Small intestine (tissue), 7 donors: Measurements from ENCODE around the gene CLEC4F. TPM values are rescaled to one million over a fixed set of nuclear protein-coding genes. Genes with fewer than 3 reads are reported as not detected.

Experiments used
- DNase-seq, 2 donors: peaks; one replicate each; pipeline versions ENCODE4 v3.0.0 to v3.0.0-alpha.2; 2013
- FAIRE-seq: peaks from 2 replicates; lab custom pipeline; 2012; peaks lifted over from hg19 to GRCh38; lab: Jason Lieb, UNC
- H3K27ac ChIP-seq, 3 donors: one replicate each; pipeline ENCODE4 v1.5.1; 2013; ENCODE audit warnings: low read length in 2 of 3, mild to moderate bottlenecking in 2 of 3, control low read depth in 1 of 3, inconsistent platforms in 1 of 3, low read depth in 1 of 3, moderate library complexity in 1 of 3
- H3K27me3 ChIP-seq, 3 donors: one replicate each; pipeline ENCODE4 v1.6.1; 2013; ENCODE audit warnings: low read length in 3 of 3, inconsistent platforms in 1 of 3; ENCODE audit not compliant: control insufficient read depth in 3 of 3, insufficient read depth in 3 of 3
- H3K36me3 ChIP-seq, 3 donors: one replicate each; pipeline ENCODE4 v1.6.1; 2013; ENCODE audit warnings: low read length in 3 of 3, inconsistent platforms in 1 of 3, low read depth in 1 of 3, mild to moderate bottlenecking in 1 of 3, moderate library complexity in 1 of 3; ENCODE audit not compliant: control insufficient read depth in 3 of 3, insufficient read depth in 2 of 3
- H3K4me1 ChIP-seq, 3 donors: one replicate each; pipeline ENCODE4 v1.6.1; 2013; ENCODE audit warnings: low read length in 2 of 3, inconsistent platforms in 1 of 3, low read depth in 1 of 3, mild to moderate bottlenecking in 1 of 3, moderate library complexity in 1 of 3; ENCODE audit not compliant: control insufficient read depth in 3 of 3, insufficient read depth in 2 of 3
- H3K4me3 ChIP-seq, 3 donors: one replicate each; pipeline ENCODE4 v1.5.1; 2013; ENCODE audit warnings: low read length in 3 of 3, control low read depth in 1 of 3, inconsistent platforms in 1 of 3, low read depth in 1 of 3, mild to moderate bottlenecking in 1 of 3, moderate library complexity in 1 of 3
- H3K9me3 ChIP-seq, 2 donors: one replicate each; pipeline ENCODE4 v1.6.1; 2013; ENCODE audit warnings: low read depth in 1 of 2, low read length in 1 of 2; ENCODE audit not compliant: control insufficient read depth in 2 of 2, insufficient read depth in 1 of 2
- WGBS, 3 donors: extraction: QIAGEN DNeasy Blood & Tissue Kit; methylation state at CpG; one replicate each; pipeline ENCODE4 v1.1.7; 2013; 5-methylcytosine and 5-hydroxymethylcytosine counted together
- polyA plus RNA-seq, 4 donors: library from polyadenylated mRNA; stranded (reverse) in 3 of 4; unstranded in 1 of 4; fragments of 200-250 nt in 3 of 4; fragments of 120-200 nt in 1 of 4; gene quantifications; one replicate each; pipeline versions ENCODE4 v1.2.1 to v1.2.3, GENCODE V29; 2013
- donor health status: healthy with polysubstance abuse.
- donor health status: control.
- donor health status: control.
- donor health status: Bipolar disorder and iron deficiency.
- donor health status: healthy.

The CLEC4F gene
- polyA plus RNA-seq, 4 donors, result 0.13 to 2.6 (median 0.38) TPM

DNA sequence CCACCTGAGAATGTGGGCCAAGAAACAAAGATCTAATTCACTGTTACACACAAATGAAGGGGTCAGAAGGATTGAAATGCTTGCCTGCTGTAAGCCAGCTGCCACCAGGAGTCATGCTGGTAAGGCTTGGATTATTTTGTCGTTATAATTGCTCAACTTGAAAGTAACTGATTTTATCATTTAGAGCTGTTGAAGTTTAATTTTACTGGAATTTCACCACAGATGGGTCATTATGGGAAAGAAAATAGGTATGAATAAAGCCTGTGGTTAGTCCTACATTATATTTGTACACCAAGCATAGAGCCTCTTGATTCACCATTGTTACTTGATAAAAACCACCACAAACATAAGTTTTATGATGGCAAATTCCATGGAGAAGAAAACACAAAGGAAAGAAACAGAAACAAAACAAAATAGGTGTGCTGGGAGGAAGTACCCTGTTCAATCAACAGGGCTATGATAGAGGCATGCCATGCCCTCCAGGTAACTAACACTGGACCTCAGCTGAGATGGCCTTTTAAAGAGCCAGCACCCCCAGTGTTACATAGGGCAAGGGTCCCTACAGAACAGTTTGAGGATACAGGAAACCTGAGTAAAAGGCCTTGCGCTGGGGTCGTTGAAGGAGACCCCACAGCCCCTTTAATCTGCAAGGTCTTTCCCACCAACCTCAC is 3.0 kb downstream of the CLEC4F start:
- H3K27me3 ChIP-seq, result peaks cover 0 to 29% (median 3%) of the 10 kb centered on the region in 3 donors
- FAIRE-seq (no peak), DNase-seq (no peak)
- H3K27ac ChIP-seq, result no peak overlapping the region
- H3K9me3 ChIP-seq, result no peaks in the 10 kb centered on the region
- no peak overlapping the region for H3K4me3 ChIP-seq
- H3K36me3 ChIP-seq, result no peaks in the 10 kb centered on the region
- no peaks in the 10 kb centered on the region for H3K4me1 ChIP-seq
- 69 to 82% (median 76%) methylated on average over 3 of the region's 3 CpGs for WGBS, 3 donors

DNA sequence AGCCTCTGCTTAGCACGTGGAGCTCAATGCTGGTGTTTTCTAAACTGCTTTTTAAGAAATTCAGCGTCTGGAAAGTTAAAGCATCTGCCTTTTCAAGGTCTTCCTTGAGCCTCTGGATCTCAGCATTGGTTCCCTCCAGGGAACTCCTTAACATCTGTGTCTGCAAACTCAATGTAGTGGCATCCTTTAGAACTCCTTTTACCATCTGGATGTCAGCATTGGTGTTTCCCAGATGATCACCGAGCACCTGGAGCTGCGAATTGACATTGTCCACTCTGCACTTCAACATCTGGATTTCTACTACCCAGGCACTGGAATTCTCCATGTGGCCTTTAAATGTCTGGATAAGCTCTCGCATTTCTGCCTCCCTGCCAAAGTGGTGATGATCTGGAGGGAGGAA is 3.7 kb downstream of the CLEC4F start:
- Histone ChIP-seq H3K9me3 (no peaks in the 10 kb centered on the region), H3K27ac (no peak overlapping the region), H3K4me1 (no peaks in the 10 kb centered on the region), H3K36me3 (no peaks in the 10 kb centered on the region), H3K4me3 (no peak overlapping the region), H3K27me3 (peaks cover 0 to 27% (median 3%) of the 10 kb centered on the region in 3 donors)
- DNase-seq (no peak), FAIRE-seq (no peak)
- whole genome bisulfite sequencing, 3 donors, result 76 to 82% (median 77%) methylated on average over 5 of the region's 5 CpGs

DNA sequence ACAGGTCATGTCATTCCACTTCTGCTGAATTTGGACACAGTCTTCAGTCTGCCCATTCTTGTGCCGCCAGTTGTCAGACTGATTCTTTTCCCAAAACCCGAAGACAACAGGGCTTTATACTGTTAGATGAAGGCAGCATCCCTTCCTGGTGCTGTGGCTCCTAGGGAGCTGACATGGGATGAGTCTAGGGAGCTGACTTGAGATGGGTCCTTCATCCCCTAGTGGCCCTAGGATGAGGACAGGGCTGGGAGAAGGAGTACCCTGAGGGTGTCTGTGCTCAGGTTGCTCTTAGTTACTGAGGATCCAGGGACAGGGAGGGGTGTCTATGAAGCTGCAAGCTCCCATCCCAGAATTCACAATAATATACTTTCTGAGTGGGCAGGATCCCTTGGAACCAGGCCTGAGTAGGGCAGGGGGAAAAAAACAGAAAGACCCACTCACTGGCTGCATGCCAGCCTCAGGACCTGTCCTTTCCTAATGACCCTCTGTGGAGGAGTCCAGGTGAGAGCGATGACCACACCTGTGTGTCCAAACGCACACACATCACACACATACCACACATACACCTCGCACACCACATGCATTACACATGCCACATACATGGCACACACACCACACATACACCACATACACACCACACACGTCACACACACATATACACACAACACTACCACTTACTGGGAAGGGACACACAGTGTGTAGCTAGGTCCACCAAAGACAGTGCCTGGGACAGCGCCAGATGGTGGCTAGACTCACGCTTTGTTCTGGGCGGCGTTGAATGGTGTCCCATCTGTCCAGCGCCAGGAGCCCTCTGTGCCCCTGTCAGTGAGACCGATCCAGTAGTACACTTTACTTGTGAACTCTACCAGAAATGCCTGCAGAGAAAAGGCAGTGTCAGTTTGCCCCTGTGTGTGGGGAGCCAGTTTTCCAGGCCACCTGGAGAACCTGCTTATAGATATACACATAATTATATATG is 11.1 kb downstream of the CLEC4F start:
- Histone ChIP-seq H3K4me1 (no peaks in the 10 kb centered on the region), H3K4me3 (no peak overlapping the region), H3K9me3 (no peaks in the 10 kb centered on the region), H3K36me3 (no peaks in the 10 kb centered on the region), H3K27ac (no peak overlapping the region), H3K27me3 (no peaks in the 10 kb centered on the region)
- WGBS, 3 donors, result 85 to 89% (median 86%) methylated on average over 12 of the region's 12 CpGs
- no peak for FAIRE-seq
- DNase-seq, result no peak

DNA sequence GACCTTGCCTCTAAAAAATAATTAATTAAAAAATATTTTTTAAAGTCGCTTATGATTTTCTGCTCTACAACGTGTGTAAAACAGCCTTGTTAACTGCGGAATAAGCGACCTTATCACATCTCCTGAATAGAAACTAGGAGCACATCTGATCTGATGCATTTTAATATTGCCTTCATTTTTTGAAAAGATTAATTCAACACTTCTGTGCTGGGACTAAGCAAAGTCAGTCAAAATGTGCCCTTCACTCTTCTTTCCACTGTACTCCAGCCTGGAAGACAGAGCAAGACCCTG is 12.6 kb downstream of the CLEC4F start:
- WGBS, 3 donors, result 89% methylated on average over 4 of the region's 4 CpGs
- H3K36me3 ChIP-seq, result no peaks in the 10 kb centered on the region
- no peak overlapping the region for H3K27ac ChIP-seq
- DNase-seq (no peak), FAIRE-seq (no peak)
- no peaks in the 10 kb centered on the region for H3K9me3 ChIP-seq
- H3K4me3 ChIP-seq, result no peak overlapping the region
- no peaks in the 10 kb centered on the region for H3K27me3 ChIP-seq
- no peaks in the 10 kb centered on the region for H3K4me1 ChIP-seq

DNA sequence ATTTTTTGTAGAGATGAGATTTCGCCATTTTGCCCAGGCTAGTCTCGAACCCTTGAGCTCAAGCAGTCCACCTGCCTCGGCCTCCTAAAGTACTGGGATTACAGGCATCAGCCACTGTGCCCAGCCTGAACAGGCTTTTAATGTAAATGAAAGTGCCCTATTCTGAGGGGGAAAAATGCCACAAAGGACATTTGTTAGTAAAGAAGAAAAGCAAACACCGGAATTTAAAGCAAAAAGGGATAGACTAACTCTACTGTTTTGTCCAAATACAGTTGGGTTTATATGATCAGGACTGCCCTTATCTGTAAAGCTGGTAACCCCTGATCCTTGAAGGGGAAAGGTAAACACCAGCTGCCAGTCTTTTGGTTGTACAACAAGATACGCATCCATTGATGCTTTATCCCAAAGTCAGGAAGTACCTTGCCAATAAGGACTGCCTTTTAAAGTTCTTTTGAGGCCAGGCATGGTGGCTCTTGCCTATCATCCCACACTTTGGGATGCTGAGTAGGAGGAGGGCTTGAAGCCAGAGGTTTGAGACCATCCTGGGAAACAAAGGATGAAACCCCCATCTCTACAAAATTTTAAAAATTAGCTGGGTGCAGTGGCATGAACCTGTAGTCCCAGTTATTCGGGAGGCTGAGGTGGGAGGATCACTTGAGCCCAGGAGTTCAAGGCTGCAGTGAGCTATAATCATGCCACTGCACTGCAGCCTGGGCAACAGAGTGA is 13.1 kb downstream of the CLEC4F start:
- WGBS, 3 donors, result 66 to 85% (median 73%) methylated on average over 6 of the region's 6 CpGs
- Histone ChIP-seq H3K27me3 (no peaks in the 10 kb centered on the region), H3K27ac (no peak overlapping the region), H3K9me3 (no peaks in the 10 kb centered on the region), H3K36me3 (no peaks in the 10 kb centered on the region), H3K4me1 (no peaks in the 10 kb centered on the region), H3K4me3 (no peak overlapping the region)
- no peak for DNase-seq
- no peak for FAIRE-seq

DNA sequence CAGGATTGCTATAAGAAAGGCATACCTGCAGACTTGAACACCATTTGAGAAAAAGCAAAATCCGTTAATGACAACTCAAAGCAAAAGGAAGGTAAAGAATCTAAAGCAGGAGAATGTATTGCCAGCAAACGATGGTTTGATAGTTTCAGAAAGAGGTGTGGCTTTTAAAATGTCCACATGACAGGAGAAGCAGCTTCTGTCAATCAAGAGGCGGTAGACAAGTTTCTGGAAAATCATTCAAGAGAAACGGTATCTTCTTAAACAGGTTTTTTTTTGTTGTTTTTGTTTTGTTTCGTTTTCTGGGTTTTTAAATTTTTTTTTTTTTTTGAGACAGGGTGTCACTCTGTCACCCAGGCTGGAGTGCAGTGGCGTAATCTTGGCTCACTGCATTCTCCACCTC is 13.8 kb downstream of the CLEC4F start:
- Histone ChIP-seq H3K4me3 (no peak overlapping the region), H3K9me3 (no peaks in the 10 kb centered on the region), H3K36me3 (no peaks in the 10 kb centered on the region), H3K4me1 (no peaks in the 10 kb centered on the region), H3K27ac (no peak overlapping the region), H3K27me3 (no peaks in the 10 kb centered on the region)
- FAIRE-seq (no peak), DNase-seq (no peak)
- WGBS, 3 donors, result 42 to 58% (median 45%) methylated on average over 6 of the region's 6 CpGs

DNA sequence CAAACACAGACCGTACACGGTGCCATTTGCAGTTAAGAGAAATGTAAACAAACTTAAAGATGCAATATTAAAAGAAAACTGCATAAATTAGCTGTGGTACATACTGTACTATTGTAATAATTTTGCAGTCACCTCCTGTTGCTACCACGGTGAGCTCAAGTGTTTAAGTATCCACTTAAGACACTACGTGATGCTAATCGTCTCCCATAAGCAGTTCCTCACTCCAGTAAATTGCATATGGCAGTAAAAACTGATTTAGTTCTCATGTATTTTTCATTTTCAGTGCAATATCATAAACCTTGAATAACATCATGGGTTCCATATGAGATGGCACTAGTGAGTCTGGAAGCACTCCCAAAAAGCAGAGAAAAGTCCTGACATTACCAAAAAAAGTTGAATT is 14.4 kb downstream of the CLEC4F start:
- H3K27ac ChIP-seq, result no peak overlapping the region
- no peaks in the 10 kb centered on the region for H3K9me3 ChIP-seq
- H3K36me3 ChIP-seq, result no peaks in the 10 kb centered on the region
- no peaks in the 10 kb centered on the region for H3K4me1 ChIP-seq
- FAIRE-seq, result no peak
- 63 to 78% (median 69%) methylated on average over 5 of the region's 5 CpGs for WGBS, 3 donors
- DNase-seq, result no peak
- H3K27me3 ChIP-seq, result no peaks in the 10 kb centered on the region
- H3K4me3 ChIP-seq, result no peak overlapping the region

DNA sequence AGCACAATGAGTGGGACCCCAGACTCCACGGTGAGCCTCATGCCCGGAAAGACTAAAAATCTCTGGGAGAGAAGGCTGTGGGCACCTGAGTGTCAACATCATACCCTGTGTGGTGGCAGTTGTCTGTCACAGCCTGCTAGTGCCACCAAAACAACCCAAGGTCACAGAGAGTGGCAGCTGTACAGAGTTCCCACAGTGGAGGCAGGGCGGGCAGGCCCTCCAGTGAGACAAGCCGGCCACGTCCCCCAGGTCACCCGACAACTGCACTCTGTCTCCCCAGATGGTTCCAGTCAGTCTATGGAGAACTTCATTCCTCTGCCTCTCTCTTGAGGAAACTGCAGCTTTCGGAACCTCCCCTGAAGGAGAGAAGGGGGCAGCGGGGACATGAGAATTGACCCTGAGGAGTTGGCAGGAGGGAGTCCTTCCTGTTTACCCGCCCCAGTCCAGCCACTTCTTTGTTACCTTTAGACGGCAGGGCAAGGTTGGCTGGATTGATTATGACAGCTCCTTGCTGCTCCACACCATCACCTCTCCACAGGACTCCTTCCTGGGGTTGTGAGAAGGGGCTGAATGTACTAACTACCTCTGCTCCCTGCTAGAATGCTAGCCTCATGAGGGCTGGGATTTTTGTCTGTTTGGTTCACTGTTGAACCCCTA is 18.7 kb downstream of the CLEC4F start:
- DNase-seq (no peak), FAIRE-seq (no peak)
- Histone ChIP-seq H3K4me1 (no peaks in the 10 kb centered on the region), H3K4me3 (no peak overlapping the region), H3K27ac (no peak overlapping the region), H3K9me3 (no peaks in the 10 kb centered on the region), H3K27me3 (peaks cover 0 to 3% (median 0%) of the 10 kb centered on the region in 3 donors), H3K36me3 (no peaks in the 10 kb centered on the region)
- 65 to 72% (median 67%) methylated on average over 10 of the region's 10 CpGs for WGBS, 3 donors
